Gastroesophageal sphincter (tissue), 3 donors: ENCODE measurements around the gene CALR3.

Experiments
- POLR2A ChIP-seq, 2 donors: fragments of 450-650 bp; IDR thresholded peaks; one replicate each; pipeline ENCODE4 v1.6.1; 2017; ENCODE audit warnings: antibody characterized with exemption in 2 of 2, mild to moderate bottlenecking in 2 of 2, moderate library complexity in 1 of 2
- TF ChIP-seq, protein P1 (sequence below), 4 experiments: fragments of 200-600 bp in 2 of 4; fragments of 450-650 bp in 2 of 4; sonication (generic) in 1 of 4; IDR thresholded peaks; one replicate each; pipeline ENCODE4 v1.5.1; 2017 to 2019; ENCODE audit warnings: antibody characterized with exemption in 4 of 4, mild to moderate bottlenecking in 2 of 4, moderate library complexity in 2 of 4

DNA sequence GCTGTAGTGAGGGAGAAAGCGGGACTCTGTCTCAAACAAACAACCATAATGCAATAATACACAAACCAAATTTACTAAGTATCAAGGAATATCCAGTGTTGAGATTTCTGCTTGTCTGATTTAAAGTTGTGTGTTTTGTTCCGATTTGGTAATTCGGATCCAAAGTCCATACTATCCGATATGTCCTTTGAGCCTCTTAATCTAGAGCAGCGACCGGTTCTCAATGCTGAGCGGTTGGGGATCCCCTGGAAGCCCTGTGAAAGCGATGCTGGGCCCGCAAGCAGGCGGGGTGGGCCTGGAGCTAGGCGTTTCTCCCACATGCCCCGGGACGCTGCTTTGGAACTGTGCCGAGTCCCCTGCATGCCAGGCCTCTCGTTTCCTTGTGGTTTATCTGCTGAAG, 20.4 kb upstream of the CALR3 start:
- TF ChIP-seq, protein P1, sequence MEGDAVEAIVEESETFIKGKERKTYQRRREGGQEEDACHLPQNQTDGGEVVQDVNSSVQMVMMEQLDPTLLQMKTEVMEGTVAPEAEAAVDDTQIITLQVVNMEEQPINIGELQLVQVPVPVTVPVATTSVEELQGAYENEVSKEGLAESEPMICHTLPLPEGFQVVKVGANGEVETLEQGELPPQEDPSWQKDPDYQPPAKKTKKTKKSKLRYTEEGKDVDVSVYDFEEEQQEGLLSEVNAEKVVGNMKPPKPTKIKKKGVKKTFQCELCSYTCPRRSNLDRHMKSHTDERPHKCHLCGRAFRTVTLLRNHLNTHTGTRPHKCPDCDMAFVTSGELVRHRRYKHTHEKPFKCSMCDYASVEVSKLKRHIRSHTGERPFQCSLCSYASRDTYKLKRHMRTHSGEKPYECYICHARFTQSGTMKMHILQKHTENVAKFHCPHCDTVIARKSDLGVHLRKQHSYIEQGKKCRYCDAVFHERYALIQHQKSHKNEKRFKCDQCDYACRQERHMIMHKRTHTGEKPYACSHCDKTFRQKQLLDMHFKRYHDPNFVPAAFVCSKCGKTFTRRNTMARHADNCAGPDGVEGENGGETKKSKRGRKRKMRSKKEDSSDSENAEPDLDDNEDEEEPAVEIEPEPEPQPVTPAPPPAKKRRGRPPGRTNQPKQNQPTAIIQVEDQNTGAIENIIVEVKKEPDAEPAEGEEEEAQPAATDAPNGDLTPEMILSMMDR (IDR thresholded peaks at IDR 0.05) = no peak
- TF ChIP-seq POLR2A (IDR thresholded peaks at IDR 0.05) = no peak
